ENCODE measurements around the gene RIN3.

The RIN3 gene

GRCh38 chr14:92493024-92493423 is 20.6 kb upstream of the RIN3 start:
- TF ChIP-seq ZFX (IDR thresholded peaks at IDR 0.05; ENCODE audit: borderline replicate concordance) (no peak), CTCF (IDR thresholded peaks at IDR 0.05) (no peak)

GRCh38 chr14:92493492-92493891 is 20.1 kb upstream of the RIN3 start:
- TF ChIP-seq CTCF (IDR thresholded peaks at IDR 0.05) (no peak), ZFX (IDR thresholded peaks at IDR 0.05; ENCODE audit: borderline replicate concordance) (no peak)

More at GRCh38 chr14:92493024-92493423, 20.6 kb upstream of the RIN3 start:
- no peak overlapping the region for H3K27ac ChIP-seq

GRCh38 chr14:92494512-92494911 is 19.1 kb upstream of the RIN3 start:
- no peak overlapping the region for H3K27ac ChIP-seq

More at GRCh38 chr14:92493492-92493891, 20.1 kb upstream of the RIN3 start:
- H3K27ac ChIP-seq, result no peak overlapping the region

GRCh38 chr14:92495027-92495426 is 18.6 kb upstream of the RIN3 start:
- no peak overlapping the region for H3K27ac ChIP-seq
- TF ChIP-seq CTCF (IDR thresholded peaks at IDR 0.05) (no peak), ZFX (IDR thresholded peaks at IDR 0.05; ENCODE audit: borderline replicate concordance) (no peak)

More at GRCh38 chr14:92494512-92494911, 19.1 kb upstream of the RIN3 start:
- no peak for TF ChIP-seq ZFX (IDR thresholded peaks at IDR 0.05; ENCODE audit: borderline replicate concordance)
- no peak for TF ChIP-seq CTCF (IDR thresholded peaks at IDR 0.05)

- no peak overlapping the region for H3K27ac ChIP-seq
- TF ChIP-seq CTCF (IDR thresholded peaks at IDR 0.05), result no peak
- TF ChIP-seq ZFX (IDR thresholded peaks at IDR 0.05; ENCODE audit: borderline replicate concordance), result no peak
These were observed 17.3 kb upstream of the RIN3 start for GRCh38 chr14:92496191-92496857.

- H3K27ac ChIP-seq, result no peak overlapping the region
- TF ChIP-seq CTCF (IDR thresholded peaks at IDR 0.05) (no peak), ZFX (IDR thresholded peaks at IDR 0.05; ENCODE audit: borderline replicate concordance) (no peak)
These were observed 16.2 kb upstream of the RIN3 start for GRCh38 chr14:92497391-92497790.

GRCh38 chr14:92499234-92499633 is 14.3 kb upstream of the RIN3 start:
- TF ChIP-seq CTCF (IDR thresholded peaks at IDR 0.05) (no peak), ZFX (IDR thresholded peaks at IDR 0.05; ENCODE audit: borderline replicate concordance) (no peak)

More at GRCh38 chr14:92499234-92499633, 14.3 kb upstream of the RIN3 start:
- no peak overlapping the region for H3K27ac ChIP-seq
